ENCODE measurements around the gene DLG2. TPM values are rescaled to one million over a fixed set of nuclear protein-coding genes. Genes with fewer than 3 reads are reported as not detected.

Gene DLG2
- total and polyA plus RNA-seq, 2 of the 8 experiments (the other 6 are each of a cell fraction or from before 2014, with no cell fraction given): 1.7 to 14.3 TPM

- TF ChIP-seq, protein P1, sequence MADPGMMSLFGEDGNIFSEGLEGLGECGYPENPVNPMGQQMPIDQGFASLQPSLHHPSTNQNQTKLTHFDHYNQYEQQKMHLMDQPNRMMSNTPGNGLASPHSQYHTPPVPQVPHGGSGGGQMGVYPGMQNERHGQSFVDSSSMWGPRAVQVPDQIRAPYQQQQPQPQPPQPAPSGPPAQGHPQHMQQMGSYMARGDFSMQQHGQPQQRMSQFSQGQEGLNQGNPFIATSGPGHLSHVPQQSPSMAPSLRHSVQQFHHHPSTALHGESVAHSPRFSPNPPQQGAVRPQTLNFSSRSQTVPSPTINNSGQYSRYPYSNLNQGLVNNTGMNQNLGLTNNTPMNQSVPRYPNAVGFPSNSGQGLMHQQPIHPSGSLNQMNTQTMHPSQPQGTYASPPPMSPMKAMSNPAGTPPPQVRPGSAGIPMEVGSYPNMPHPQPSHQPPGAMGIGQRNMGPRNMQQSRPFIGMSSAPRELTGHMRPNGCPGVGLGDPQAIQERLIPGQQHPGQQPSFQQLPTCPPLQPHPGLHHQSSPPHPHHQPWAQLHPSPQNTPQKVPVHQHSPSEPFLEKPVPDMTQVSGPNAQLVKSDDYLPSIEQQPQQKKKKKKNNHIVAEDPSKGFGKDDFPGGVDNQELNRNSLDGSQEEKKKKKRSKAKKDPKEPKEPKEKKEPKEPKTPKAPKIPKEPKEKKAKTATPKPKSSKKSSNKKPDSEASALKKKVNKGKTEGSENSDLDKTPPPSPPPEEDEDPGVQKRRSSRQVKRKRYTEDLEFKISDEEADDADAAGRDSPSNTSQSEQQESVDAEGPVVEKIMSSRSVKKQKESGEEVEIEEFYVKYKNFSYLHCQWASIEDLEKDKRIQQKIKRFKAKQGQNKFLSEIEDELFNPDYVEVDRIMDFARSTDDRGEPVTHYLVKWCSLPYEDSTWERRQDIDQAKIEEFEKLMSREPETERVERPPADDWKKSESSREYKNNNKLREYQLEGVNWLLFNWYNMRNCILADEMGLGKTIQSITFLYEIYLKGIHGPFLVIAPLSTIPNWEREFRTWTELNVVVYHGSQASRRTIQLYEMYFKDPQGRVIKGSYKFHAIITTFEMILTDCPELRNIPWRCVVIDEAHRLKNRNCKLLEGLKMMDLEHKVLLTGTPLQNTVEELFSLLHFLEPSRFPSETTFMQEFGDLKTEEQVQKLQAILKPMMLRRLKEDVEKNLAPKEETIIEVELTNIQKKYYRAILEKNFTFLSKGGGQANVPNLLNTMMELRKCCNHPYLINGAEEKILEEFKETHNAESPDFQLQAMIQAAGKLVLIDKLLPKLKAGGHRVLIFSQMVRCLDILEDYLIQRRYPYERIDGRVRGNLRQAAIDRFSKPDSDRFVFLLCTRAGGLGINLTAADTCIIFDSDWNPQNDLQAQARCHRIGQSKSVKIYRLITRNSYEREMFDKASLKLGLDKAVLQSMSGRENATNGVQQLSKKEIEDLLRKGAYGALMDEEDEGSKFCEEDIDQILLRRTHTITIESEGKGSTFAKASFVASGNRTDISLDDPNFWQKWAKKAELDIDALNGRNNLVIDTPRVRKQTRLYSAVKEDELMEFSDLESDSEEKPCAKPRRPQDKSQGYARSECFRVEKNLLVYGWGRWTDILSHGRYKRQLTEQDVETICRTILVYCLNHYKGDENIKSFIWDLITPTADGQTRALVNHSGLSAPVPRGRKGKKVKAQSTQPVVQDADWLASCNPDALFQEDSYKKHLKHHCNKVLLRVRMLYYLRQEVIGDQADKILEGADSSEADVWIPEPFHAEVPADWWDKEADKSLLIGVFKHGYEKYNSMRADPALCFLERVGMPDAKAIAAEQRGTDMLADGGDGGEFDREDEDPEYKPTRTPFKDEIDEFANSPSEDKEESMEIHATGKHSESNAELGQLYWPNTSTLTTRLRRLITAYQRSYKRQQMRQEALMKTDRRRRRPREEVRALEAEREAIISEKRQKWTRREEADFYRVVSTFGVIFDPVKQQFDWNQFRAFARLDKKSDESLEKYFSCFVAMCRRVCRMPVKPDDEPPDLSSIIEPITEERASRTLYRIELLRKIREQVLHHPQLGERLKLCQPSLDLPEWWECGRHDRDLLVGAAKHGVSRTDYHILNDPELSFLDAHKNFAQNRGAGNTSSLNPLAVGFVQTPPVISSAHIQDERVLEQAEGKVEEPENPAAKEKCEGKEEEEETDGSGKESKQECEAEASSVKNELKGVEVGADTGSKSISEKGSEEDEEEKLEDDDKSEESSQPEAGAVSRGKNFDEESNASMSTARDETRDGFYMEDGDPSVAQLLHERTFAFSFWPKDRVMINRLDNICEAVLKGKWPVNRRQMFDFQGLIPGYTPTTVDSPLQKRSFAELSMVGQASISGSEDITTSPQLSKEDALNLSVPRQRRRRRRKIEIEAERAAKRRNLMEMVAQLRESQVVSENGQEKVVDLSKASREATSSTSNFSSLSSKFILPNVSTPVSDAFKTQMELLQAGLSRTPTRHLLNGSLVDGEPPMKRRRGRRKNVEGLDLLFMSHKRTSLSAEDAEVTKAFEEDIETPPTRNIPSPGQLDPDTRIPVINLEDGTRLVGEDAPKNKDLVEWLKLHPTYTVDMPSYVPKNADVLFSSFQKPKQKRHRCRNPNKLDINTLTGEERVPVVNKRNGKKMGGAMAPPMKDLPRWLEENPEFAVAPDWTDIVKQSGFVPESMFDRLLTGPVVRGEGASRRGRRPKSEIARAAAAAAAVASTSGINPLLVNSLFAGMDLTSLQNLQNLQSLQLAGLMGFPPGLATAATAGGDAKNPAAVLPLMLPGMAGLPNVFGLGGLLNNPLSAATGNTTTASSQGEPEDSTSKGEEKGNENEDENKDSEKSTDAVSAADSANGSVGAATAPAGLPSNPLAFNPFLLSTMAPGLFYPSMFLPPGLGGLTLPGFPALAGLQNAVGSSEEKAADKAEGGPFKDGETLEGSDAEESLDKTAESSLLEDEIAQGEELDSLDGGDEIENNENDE (IDR thresholded peaks at IDR 0.05; ENCODE audit: insufficient replicate concordance, low read length): no peak
- TF ChIP-seq POU5F1 (IDR thresholded peaks at IDR 0.05; ENCODE audit: low read depth, low read length): no peak
Observed at GRCh38 chr11:85634747-85635146, 7.6 kb upstream of the DLG2 start (continued).
